Suprapubic skin (tissue), 4 donors: ENCODE measurements around the gene DYNC2H1. TPM values are rescaled to one million over a fixed set of nuclear protein-coding genes. Genes with fewer than 3 reads are reported as not detected.

Source experiments
- DNase-seq, 2 donors: peaks; one replicate each; pipeline ENCODE4 v3.0.0-alpha.2; 2019; ENCODE audit warnings: low spot score in 2 of 2
- H3K27ac ChIP-seq: fragments of 200-600 bp; sonication (generic); one replicate; pipeline ENCODE4 v1.5.1; 2019
- H3K27me3 ChIP-seq: fragments of 200-600 bp; sonication (generic); one replicate; pipeline ENCODE4 v1.5.1; 2019
- H3K36me3 ChIP-seq: fragments of 200-600 bp; sonication (generic); one replicate; pipeline ENCODE4 v1.5.1; 2019
- H3K4me1 ChIP-seq: fragments of 200-600 bp; sonication (generic); one replicate; pipeline ENCODE4 v1.5.1; 2019
- H3K4me3 ChIP-seq: fragments of 200-600 bp; sonication (generic); one replicate; pipeline ENCODE4 v1.5.1; 2019; ENCODE audit warnings: mild to moderate bottlenecking
- H3K9me3 ChIP-seq: fragments of 200-600 bp; sonication (generic); one replicate; pipeline ENCODE4 v1.5.1; 2019
- EP300 ChIP-seq: sonication (generic); formaldehyde crosslinking; IDR thresholded peaks from one replicate; pipeline ENCODE4 v1.6.1; 2017; ENCODE audit warnings: antibody characterized with exemption
- POLR2A ChIP-seq, 2 donors: fragments of 450-650 bp; IDR thresholded peaks; one replicate each; pipeline ENCODE4 v1.6.1; 2017; ENCODE audit warnings: antibody characterized with exemption in 2 of 2, mild to moderate bottlenecking in 2 of 2, moderate library complexity in 2 of 2
- POLR2AphosphoS5 ChIP-seq, 3 donors: sonication (generic); formaldehyde crosslinking; IDR thresholded peaks; one replicate each; pipeline ENCODE4 v1.6.1; 2017; ENCODE audit warnings: antibody characterized with exemption in 3 of 3
- WGBS: methylation state at CpG from one replicate; pipeline ENCODE4 v1.1.5; 2018; 5-methylcytosine and 5-hydroxymethylcytosine counted together
- total RNA-seq, 4 donors: library from RNA; depleted of rRNA; stranded (reverse); fragments of >200 nt; gene quantifications; one replicate each; pipeline ENCODE4 v1.1.0, GENCODE V29; 2016
- TF ChIP-seq, protein P1 (sequence below), 2 donors: fragments of 200-600 bp in 1 of 2; fragments of 450-650 bp in 1 of 2; sonication (generic) in 1 of 2; IDR thresholded peaks; one replicate each; pipeline ENCODE4 v1.5.1; 2016 to 2019; ENCODE audit warnings: antibody characterized with exemption in 2 of 2, mild to moderate bottlenecking in 1 of 2, moderate library complexity in 1 of 2

The DYNC2H1 gene
- total RNA-seq, 4 donors from 2014 or later = 8.4 to 33.2 (median 11.5) TPM

DNA sequence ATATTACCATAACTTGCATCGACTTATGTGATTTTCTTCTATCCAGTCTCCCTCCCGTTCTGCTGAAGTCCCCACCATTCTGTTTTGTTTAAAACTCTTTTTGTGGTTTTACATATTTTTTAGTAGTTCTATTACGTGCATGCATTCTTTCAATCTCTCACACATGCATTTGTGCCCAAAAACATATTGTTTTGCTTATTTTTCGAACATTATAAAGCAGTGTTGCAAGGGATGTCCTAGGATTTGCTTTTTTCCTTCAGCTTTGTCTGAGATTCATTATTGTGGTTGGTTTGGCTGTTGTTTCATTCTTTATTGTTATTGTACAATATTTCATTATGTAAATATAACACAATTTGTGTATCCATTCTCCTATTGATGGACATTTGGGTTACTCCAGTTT, 235.7 kb downstream of the DYNC2H1 start:
- TF ChIP-seq POLR2AphosphoS5 (IDR thresholded peaks at IDR 0.05) = no peak
- TF ChIP-seq, protein P1, sequence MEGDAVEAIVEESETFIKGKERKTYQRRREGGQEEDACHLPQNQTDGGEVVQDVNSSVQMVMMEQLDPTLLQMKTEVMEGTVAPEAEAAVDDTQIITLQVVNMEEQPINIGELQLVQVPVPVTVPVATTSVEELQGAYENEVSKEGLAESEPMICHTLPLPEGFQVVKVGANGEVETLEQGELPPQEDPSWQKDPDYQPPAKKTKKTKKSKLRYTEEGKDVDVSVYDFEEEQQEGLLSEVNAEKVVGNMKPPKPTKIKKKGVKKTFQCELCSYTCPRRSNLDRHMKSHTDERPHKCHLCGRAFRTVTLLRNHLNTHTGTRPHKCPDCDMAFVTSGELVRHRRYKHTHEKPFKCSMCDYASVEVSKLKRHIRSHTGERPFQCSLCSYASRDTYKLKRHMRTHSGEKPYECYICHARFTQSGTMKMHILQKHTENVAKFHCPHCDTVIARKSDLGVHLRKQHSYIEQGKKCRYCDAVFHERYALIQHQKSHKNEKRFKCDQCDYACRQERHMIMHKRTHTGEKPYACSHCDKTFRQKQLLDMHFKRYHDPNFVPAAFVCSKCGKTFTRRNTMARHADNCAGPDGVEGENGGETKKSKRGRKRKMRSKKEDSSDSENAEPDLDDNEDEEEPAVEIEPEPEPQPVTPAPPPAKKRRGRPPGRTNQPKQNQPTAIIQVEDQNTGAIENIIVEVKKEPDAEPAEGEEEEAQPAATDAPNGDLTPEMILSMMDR (IDR thresholded peaks at IDR 0.05) = no peak
- Histone ChIP-seq H3K9me3 (no peaks in the 10 kb centered on the region), H3K4me3 (no peak overlapping the region), H3K27ac (no peak overlapping the region), H3K4me1 (no peaks in the 10 kb centered on the region), H3K27me3 (no peaks in the 10 kb centered on the region), H3K36me3 (no peaks in the 10 kb centered on the region)
- DNase-seq = no peak
- WGBS = 67% methylated on average over 4 of the region's 4 CpGs

DNA sequence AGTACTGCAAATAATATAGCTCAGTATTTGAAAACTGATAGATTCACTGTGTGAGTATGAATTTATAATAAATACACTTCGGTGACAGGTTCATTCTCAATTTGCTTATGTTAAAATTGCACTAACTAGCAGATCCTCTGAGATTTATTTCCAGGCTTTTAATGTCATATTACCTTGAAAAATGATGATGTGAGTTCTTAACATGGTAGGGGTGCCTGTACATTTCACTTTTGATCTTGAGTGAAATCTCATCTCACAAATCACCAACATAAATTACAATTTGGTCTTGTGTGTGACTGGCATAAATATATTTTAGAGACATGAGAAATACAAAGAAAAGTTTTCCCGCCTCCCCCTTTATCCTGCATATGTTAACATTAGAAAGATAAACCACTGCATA, 240.4 kb downstream of the DYNC2H1 start:
- TF ChIP-seq EP300 = no peak
- TF ChIP-seq, protein P1 (IDR thresholded peaks at IDR 0.05) = no peak
- no peak for DNase-seq
- H3K27ac ChIP-seq = no peak overlapping the region
- no peaks in the 10 kb centered on the region for H3K36me3 ChIP-seq
- no peaks in the 10 kb centered on the region for H3K4me1 ChIP-seq
- no peak overlapping the region for H3K4me3 ChIP-seq
- no peaks in the 10 kb centered on the region for H3K9me3 ChIP-seq
- H3K27me3 ChIP-seq = no peaks in the 10 kb centered on the region
- WGBS = 93% methylated on average over 2 of the region's 2 CpGs

DNA sequence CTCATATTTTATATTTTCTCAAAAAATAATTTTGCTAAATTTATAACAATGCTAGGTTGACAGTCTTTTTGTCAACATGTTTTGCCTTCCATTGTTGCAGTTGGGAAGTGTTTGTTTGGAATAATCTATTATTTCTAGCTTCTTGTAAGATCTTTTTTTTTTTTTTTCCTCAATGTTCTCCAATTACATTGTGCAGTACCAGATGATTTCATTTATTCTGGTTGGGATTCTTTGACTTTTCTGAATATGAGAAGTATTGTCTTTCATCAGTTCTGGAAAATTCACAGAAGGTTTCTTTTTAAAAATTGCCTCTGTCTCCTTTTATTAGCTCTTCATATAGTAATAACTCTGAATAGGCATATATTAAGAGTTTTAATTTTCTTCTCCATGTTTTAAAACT, 245.4 kb downstream of the DYNC2H1 start:
- Histone ChIP-seq H3K27me3 (no peaks in the 10 kb centered on the region), H3K9me3 (no peaks in the 10 kb centered on the region), H3K4me3 (no peak overlapping the region), H3K4me1 (no peaks in the 10 kb centered on the region), H3K36me3 (no peaks in the 10 kb centered on the region), H3K27ac (no peak overlapping the region)
- TF ChIP-seq POLR2A (IDR thresholded peaks at IDR 0.05) (no peak), POLR2AphosphoS5 (IDR thresholded peaks at IDR 0.05) (no peak), EP300 (no peak)
- TF ChIP-seq, protein P1 (IDR thresholded peaks at IDR 0.05) = no peak
- no peak for DNase-seq

- Histone ChIP-seq H3K36me3 (no peaks in the 10 kb centered on the region), H3K4me3 (no peak overlapping the region), H3K27ac (no peak overlapping the region), H3K9me3 (no peaks in the 10 kb centered on the region), H3K4me1 (no peaks in the 10 kb centered on the region), H3K27me3 (no peaks in the 10 kb centered on the region)
- DNase-seq = no peak
- no peak for TF ChIP-seq POLR2A (IDR thresholded peaks at IDR 0.05)
- TF ChIP-seq EP300 = no peak
- TF ChIP-seq, protein P1 (IDR thresholded peaks at IDR 0.05) = no peak
- WGBS = 94% methylated on average over 2 of the region's 2 CpGs
Measured at GRCh38 chr11:103358251-103358650, 249.0 kb downstream of the DYNC2H1 start.

DNA sequence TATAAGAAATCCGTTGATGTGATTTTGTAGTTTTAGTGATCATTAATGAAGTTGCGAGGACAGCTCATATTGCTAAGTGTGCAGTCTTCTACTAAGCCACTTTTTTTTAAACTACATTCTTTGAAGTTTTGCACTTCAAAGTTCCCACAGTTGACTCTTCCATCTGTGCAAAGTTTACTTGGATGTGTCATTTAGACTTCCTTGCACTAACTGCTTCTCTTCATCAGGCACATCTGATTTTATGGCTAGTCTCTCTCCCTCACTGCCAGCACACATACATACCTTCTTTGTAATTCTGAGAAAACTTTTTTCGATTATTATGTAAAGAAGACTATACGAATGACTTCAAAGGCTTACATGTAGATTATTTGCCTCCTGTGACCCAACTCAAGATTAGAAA, 250.0 kb downstream of the DYNC2H1 start:
- no peak overlapping the region for H3K4me3 ChIP-seq
- DNase-seq = no peak
- TF ChIP-seq, protein P1 (IDR thresholded peaks at IDR 0.05) = no peak
- TF ChIP-seq EP300 = no peak
- no peak for TF ChIP-seq POLR2A (IDR thresholded peaks at IDR 0.05)
- no peak for TF ChIP-seq POLR2AphosphoS5 (IDR thresholded peaks at IDR 0.05)
- H3K36me3 ChIP-seq = no peaks in the 10 kb centered on the region
- WGBS = 86% methylated on average over 4 of the region's 4 CpGs
- H3K9me3 ChIP-seq = no peaks in the 10 kb centered on the region
- H3K27ac ChIP-seq = no peak overlapping the region
- no peaks in the 10 kb centered on the region for H3K4me1 ChIP-seq
- no peaks in the 10 kb centered on the region for H3K27me3 ChIP-seq
